GM12891 (cell line): ENCODE measurements around the gene LCN10.

Source experiments
- PAX5 ChIP-seq: IDR thresholded peaks from 2 replicates; pipeline ENCODE4 v1.6.1; 2011; ENCODE audit warnings: low read length, moderate library complexity, mild to moderate bottlenecking; ENCODE audit not compliant: insufficient read depth, severe bottlenecking
- POLR2A ChIP-seq: IDR thresholded peaks from 2 replicates; pipeline ENCODE4 v1.6.1; 2011; ENCODE audit warnings: low read depth, low read length, control low read depth
- POLR2AphosphoS5 ChIP-seq: IDR thresholded peaks from 2 replicates; pipeline ENCODE4 v1.6.1; 2011; ENCODE audit warnings: low read depth, low read length, control low read depth
- POU2F2 ChIP-seq: IDR thresholded peaks from 2 replicates; pipeline ENCODE4 v1.6.1; 2011; ENCODE audit warnings: low read depth, mild to moderate bottlenecking, control low read depth, low read length, moderate library complexity
- SPI1 ChIP-seq: IDR thresholded peaks from 2 replicates; pipeline ENCODE4 v1.6.1; 2011; ENCODE audit warnings: low read depth, low read length, control low read depth
- TAF1 ChIP-seq: IDR thresholded peaks from 2 replicates; pipeline ENCODE4 v1.6.1; 2011; ENCODE audit warnings: low read depth, low read length, control low read depth

GRCh38 chr9:136692185-136693134 is 50.3 kb downstream of the LCN10 start:
- TF ChIP-seq POLR2A (no peak), TAF1 (no peak), POLR2AphosphoS5 (no peak), PAX5 (no peak), SPI1 (no peak), POU2F2 (no peak)
